Stimulated activated CD4-positive, alpha-beta T cell treated with anti-CD3 and anti-CD28 coated beads, Interleukin-15, amount 100 ng/mL, for 48 hours (primary cell): ENCODE data around the gene HIBADH.

ENCODE experiments used
- DNase-seq, 2 donors: peaks; one replicate each; pipeline ENCODE4 v3.0.0-alpha.2; 2020; ENCODE audit warnings: low read depth in 2 of 2

Gene HIBADH

DNA sequence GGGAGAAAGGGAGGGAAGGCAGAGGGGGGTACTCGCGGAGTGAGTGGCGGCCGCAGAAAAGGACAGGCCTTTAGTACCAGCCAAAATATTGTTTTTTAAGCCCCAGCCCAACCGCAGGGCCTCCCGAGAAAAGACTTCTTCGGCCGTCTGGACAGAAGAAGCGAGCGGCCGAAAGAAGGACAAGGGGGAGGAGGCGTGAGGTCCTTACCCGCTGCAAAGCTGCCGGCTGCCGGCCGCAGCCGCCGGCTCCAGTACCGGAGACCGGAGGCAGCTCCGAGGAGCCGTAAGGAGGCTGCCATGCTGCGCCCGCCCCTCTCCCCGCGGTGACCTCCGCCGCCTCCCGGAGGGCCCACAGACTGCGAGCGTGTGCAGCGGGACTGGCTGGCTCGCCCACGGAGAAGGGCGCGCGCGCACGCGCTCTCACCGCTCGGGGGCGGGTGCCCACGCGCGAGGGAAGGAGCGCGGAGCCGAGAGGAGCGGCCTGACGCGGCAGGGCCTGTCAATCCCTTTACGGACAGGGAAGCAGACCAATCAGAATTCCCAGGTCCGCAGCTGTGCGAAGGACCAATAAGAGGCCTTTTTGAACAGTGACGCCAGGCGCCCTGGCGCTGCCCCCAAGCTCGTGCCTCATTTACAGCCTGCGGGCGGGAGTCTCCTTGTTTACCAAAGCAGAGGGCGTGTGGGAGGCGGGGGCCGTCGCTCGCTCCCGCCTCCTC is at the start of gene HIBADH:
Gene HIBADH (minus strand): TSS at position 394 of the 716 bp plus-strand sequence. CDS start 95 bp downstream, at position 299.
- peak; percentile 90 to 92 for DNase-seq

DNA sequence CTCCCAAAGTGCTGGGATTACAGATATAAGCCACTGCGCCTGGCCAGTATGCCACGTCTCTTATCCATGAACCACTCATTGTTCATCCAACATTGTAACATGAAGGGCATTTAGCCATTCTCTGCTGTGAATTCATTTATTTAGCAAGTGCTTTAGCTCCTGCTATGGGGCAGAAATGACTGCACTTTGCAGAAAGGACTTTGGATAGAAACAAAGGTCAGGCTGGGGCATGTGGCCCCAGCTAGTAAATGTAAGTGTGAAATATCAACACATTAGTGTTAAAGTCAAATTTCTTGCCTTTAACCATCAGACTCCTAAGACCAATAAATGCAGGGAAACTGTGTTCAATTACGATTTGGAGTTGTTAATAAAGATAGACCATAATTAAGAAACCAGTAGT is 49.5 kb upstream of the HIBADH start:
- no peak for DNase-seq

DNA sequence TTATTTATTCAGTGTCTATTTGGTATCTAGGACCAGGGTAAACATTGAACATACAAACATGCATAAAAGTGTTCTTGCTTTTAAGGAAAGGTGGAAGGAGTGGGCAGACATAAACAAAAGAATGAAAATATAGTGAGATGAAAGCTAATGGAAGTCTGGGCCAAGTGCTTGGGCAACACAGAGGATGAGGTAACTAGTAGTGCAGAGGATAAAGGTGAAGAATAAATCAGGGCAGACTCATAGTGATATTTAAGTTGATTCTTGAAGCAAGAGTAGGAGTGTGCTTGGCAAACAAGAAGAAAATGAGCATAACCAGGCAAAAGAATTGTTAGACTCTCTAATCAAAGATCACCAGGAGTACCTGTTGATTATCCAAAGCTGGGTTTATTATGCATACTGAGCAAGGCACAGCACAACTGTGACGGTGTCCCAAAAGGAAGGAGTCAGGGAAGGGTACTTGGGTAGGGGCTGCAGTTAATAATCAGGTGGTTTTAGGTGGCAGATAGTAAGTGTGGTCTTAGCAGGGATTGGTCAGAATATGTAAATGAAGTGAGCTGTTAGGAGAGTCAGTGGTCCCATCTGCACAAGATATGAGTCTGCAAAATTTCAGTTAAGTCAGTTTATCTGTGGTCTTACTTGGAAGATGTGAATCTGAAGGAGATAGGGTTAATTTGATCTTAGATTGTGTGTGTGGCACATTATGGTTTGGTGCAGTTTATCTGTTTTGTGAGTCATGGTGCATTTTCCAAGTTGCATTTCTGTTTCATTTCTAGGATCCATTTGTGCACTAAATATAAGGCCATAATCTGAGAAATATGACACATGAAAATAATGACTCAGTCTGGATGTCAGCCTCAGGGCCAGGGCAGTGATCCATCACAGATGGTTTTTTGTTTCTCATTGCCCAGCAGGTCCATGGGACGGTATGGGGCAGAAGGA is 46.7 kb upstream of the HIBADH start:
- no peak for DNase-seq

DNA sequence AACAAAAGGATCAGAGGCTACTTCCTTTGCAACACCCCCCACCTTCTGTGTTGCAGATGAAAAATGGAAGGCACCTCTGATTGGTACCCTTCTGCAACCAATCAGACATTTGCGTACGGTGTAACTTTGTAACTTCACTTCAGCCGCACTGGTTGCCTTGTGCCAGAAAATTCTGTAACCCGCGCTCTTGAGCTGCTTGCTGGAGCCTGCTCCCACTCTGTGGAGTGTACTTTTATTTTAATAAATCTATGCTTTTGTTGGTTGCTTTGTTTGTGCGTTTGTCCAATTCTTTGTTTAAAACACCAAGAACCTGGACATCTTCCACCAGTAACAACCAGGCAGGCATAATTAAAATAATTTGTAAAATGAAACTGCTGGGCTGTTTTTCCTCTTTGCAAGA is 45.8 kb upstream of the HIBADH start:
- DNase-seq: no peak

- no peak for DNase-seq
Measured at GRCh38 chr7:27705200-27705594, 42.5 kb upstream of the HIBADH start.

DNA sequence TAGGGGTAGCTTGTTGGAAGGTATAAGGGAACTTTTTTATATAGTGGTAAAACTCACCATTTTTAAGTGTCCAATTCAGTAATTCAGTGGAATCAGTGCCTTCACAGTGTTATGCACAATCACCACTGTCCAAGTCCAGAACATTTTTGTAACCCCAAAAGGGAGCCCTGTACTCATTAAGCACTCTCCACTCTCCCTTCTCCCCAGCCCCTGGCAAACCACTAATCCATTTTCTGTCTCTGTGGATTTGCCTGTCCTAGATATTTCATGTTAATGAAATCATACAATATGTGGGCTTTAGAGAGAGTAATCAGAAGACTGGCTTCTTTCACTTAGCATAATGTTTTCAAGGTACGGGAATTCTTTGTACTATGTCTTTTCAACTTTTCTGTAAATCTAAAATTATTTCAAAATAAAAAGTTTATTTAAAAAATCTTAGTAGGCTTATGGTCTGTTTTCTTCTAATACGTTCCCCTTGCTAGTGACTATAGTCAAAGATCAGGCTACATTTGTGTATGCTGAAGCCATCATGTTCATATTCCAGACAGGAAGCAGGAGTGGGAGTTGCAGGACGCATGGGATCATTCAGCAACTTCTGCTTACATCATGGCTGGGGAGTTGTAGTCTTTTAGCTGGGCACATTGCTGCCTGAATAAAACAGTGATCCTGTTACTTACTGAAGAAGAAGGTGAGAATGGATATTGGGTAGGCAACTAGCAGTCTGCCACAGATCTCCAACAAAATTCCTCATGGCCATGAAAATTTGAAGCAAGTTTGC is 41.9 kb upstream of the HIBADH start:
- no peak for DNase-seq

DNA sequence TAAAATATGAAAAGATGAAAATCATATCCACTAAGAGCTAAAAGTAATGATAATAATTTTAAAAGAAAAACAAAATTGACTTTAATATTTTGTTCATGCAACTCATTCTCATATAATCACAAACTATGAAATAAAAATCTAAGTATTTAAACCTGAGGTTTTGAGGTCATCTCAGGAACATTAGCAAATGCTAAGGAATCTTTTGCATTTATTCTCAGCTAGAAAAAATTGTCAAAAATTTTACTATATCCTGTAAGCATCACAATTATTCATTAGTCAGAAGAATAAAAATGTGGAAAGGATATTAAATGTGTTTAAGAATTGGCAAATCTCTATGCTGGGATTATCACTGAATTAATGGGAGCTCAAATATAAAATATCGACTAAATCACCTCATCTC is 40.5 kb upstream of the HIBADH start:
- DNase-seq: no peak

GRCh38 chr7:27700501-27700900 is 37.8 kb upstream of the HIBADH start:
- no peak for DNase-seq

- no peak for DNase-seq
Measured at GRCh38 chr7:27699751-27700150, 37.1 kb upstream of the HIBADH start.

DNA sequence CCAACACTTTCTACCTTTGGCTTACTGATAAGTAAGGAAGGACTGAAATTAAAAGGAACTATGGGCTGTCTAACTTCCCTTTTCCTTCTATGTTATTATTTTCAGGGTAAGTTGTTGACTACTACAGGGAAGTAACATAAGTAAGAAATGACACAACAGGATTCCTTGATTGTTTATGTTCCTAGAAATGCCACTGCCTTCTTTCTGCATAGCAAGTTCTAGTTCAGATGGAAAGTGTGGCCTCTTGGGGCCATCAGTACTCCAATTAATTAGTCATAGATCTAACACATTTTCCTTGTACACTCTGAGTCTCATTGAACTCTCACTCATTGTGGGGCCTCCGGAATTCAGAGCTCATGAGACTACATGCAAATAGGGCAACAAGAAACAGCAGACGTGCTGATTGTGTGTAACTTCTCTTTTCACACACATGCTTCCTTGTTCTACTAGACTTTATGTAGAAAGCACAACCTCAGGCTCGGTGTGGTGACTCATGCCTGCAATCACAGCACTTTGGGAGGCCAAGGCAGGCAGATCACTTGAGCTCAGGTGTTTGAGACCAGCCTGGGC is 35.3 kb upstream of the HIBADH start:
- DNase-seq: peak; percentile 3

GRCh38 chr7:27695096-27695495 is 32.4 kb upstream of the HIBADH start:
- no peak for DNase-seq

DNA sequence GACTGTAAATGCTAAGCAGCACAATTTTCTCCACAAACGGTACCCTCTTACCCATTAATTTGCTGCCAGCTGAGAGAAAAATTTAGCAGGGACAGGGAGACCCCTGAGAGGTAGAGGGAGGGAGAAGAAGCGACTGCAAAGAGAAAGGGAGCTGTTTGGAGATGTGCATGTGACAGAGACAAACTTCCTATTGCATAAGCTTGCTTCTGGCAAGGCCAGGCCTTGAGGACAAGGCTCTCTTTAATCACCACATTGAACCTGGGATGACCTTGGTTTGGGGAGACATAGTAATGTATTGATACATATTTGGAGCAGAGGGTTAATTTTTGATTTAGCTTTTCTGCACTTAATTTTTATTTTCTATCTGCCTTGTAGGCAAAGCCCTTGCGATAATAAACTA is 31.1 kb upstream of the HIBADH start:
- DNase-seq: no peak

DNA sequence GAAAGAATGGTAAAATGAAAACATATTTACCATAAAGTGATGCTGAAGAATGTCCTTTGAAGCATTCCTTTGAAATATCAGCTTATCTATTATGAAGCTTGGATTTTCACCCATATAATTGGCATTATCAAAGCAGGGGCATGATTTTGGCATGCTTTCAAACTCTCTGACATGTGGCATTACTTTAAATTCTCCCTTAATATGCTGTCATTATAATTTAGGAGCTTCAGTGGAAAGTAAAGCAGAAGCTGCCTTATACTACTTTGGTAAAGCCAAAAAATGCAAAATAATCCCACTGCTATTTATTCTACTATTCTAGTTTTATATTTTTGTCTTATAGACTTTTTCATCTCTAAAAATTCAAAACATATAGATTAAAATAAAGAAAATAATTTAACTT is 28.0 kb upstream of the HIBADH start:
- no peak for DNase-seq

- DNase-seq: peak in 1 of 2 donors; percentile 4
Measured at GRCh38 chr7:27689591-27690164, 27.0 kb upstream of the HIBADH start.

DNA sequence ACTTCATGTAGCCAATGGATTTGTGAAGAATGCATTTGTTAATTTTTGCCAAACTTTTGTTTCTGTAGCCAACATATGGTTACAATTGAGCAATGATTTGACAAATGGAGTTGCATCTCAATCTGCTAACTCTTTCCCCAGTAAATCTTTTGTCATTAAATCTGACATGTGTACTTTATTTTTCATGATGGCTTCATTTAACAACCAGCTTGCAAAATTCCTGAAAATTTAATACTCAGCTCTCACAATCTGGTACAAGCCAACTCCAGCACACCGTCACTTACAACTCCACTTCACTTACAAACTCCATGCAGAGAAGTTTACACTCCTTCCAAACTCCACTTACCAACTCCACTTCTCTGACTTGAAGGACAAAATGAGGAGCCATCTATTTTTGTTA is 26.5 kb upstream of the HIBADH start:
- no peak for DNase-seq

GRCh38 chr7:27688646-27689045 is 26.0 kb upstream of the HIBADH start:
- no peak for DNase-seq

DNA sequence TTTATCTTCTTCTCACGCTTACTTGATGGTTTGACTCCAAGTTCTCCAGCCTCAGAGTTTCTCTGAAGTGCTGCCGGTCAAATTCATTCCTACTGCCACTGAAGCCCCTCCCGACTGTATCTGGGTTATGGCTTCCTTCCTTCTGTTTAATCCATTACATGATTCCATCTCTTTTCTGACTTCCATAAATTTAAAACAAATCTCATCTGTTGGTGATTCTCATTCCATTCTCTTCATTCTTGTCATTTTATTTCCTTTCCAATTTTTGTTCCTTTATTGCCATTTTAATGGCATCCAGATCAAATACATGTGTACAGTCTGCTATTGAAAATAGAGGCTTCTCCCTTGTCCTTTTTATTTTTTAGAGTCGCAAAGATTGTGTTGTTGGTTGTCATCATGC is 25.4 kb upstream of the HIBADH start:
- DNase-seq: no peak

GRCh38 chr7:27686315-27686714 is 23.6 kb upstream of the HIBADH start:
- DNase-seq: no peak

GRCh38 chr7:27685893-27686292 is 23.2 kb upstream of the HIBADH start:
- no peak for DNase-seq

- DNase-seq: no peak
Measured at GRCh38 chr7:27685209-27685608, 22.5 kb upstream of the HIBADH start.

DNA sequence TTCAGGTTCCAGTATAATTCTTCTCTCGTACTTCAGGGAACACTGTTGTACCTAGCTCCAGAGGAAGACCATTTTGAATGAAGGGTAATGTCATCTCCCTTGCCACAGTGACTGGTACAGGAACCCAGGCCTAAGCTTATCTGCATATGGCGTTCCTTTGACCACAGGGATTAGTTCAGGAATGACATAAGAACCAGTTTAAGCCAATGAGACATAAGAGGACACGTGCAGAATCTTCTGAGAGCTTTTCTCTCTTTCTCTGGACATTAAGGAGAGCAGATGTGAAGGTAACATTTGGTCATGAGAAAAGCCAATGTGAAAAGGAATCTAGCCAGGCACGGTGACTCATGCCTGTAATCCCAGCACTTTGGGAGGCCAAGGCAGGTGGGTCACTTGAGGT is 21.8 kb upstream of the HIBADH start:
- DNase-seq: no peak

DNA sequence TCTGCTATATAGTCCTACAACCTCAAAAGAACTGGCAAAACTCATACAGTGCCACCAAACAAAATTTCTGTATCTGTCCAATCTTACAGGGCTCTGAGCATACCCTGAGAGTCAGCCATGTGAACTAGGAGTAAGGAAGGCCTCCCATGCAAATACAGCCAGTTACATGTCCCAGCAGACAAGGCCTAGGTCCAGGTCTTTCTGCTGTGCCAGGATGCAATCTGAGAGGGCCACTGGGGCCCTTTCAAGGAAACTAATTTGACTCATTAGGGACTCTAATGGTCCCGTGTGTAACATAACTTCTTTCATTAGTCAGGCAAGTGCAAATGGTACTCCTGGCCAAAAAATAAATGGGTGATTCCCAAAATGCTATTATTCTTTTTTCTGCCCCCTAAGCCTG is 17.9 kb upstream of the HIBADH start:
- DNase-seq: no peak
